Fibroblast of skin of back (primary cell): ENCODE data around the gene ERMARD.

Experiments used
- DNase-seq: peaks from one replicate; pipeline ENCODE4 v3.0.0-alpha.2; 2013

The ERMARD gene

GRCh38 chr6:169802790-169803189 is 51.4 kb downstream of the ERMARD start:
- no peak for DNase-seq

- no peak for DNase-seq
Observed at GRCh38 chr6:169803271-169803811, 51.9 kb downstream of the ERMARD start.

- DNase-seq: no peak
Observed at GRCh38 chr6:169803816-169804340, 52.5 kb downstream of the ERMARD start.

- DNase-seq: no peak
Observed at GRCh38 chr6:169804427-169804826, 53.0 kb downstream of the ERMARD start.

- no peak for DNase-seq
Observed at GRCh38 chr6:169805242-169805838, 53.9 kb downstream of the ERMARD start.

- no peak for DNase-seq
Observed at GRCh38 chr6:169806701-169807100, 55.3 kb downstream of the ERMARD start.

GRCh38 chr6:169807229-169807628 is 55.8 kb downstream of the ERMARD start:
- DNase-seq: no peak

- DNase-seq: no peak
Observed at GRCh38 chr6:169807699-169808607, 56.5 kb downstream of the ERMARD start.

GRCh38 chr6:169808608-169808967 is 57.2 kb downstream of the ERMARD start:
- DNase-seq: no peak

- no peak for DNase-seq
Observed at GRCh38 chr6:169809386-169809785, 58.0 kb downstream of the ERMARD start.

GRCh38 chr6:169810066-169810989 is 58.9 kb downstream of the ERMARD start:
- DNase-seq: no peak

- no peak for DNase-seq
Observed at GRCh38 chr6:169811072-169811471, 59.6 kb downstream of the ERMARD start.

- DNase-seq: no peak
Observed at GRCh38 chr6:169811521-169812256, 60.3 kb downstream of the ERMARD start.

- DNase-seq: no peak
Observed at GRCh38 chr6:169812257-169812644, 60.8 kb downstream of the ERMARD start.

- DNase-seq: no peak
Observed at GRCh38 chr6:169813969-169814368, 62.5 kb downstream of the ERMARD start.

GRCh38 chr6:169816054-169816453 is 64.6 kb downstream of the ERMARD start:
- DNase-seq: no peak

GRCh38 chr6:169816975-169817374 is 65.6 kb downstream of the ERMARD start:
- no peak for DNase-seq

GRCh38 chr6:169820358-169820757 is 68.9 kb downstream of the ERMARD start:
- DNase-seq: no peak

GRCh38 chr6:169824021-169824420 is 72.6 kb downstream of the ERMARD start:
- DNase-seq: no peak

GRCh38 chr6:169824848-169825557 is 73.6 kb downstream of the ERMARD start:
- no peak for DNase-seq
